Activated CD8-positive, alpha-beta T cell treated with anti-CD3 and anti-CD28 coated beads, Interleukin-2, amount 10 ng/mL, durations not matched to agents 7 days and 5 days (primary cell): ENCODE data around the gene RNF208. TPM values are rescaled to one million over a fixed set of nuclear protein-coding genes. Genes with fewer than 3 reads are reported as not detected.
A peak's percentile ranks its signal among the peaks of the same experiment; 100 is the strongest.

Experiments
- ATAC-seq: fragments of 150-1000 bp; cut with Tn5 transposase; one replicate; pipeline ENCODE4 v1.10.0; 2021; ENCODE audit warnings: moderate library complexity
- CTCF ChIA-PET: fragments of 350-600 bp; sonication (Branson Sonifier 250); formaldehyde crosslinking; loops from one replicate; lab custom pipeline; 2021; ENCODE audit warnings: antibody characterized with exemption; lab: Charles Lee
- POLR2A ChIA-PET: fragments of 350-600 bp; sonication (Branson Sonifier 250); formaldehyde crosslinking; loops from one replicate; lab custom pipeline; 2021; ENCODE audit warnings: antibody characterized with exemption; lab: Charles Lee
- DNase-seq: peaks from one replicate; pipeline ENCODE4 v3.0.0-alpha.2; 2020
- H3K27ac Mint-ChIP-seq: one replicate; pipeline ENCODE4 v1.8.0; 2021; ENCODE audit warnings: mild to moderate bottlenecking, mixed read lengths
- H3K27me3 Mint-ChIP-seq: one replicate; pipeline ENCODE4 v1.8.0; 2021; ENCODE audit warnings: low read depth, mixed read lengths
- H3K36me3 Mint-ChIP-seq: one replicate; pipeline ENCODE4 v1.8.0; 2021; ENCODE audit warnings: low read depth, mixed read lengths
- H3K4me1 Mint-ChIP-seq: one replicate; pipeline ENCODE4 v1.8.0; 2021; ENCODE audit warnings: low read depth, mixed read lengths
- H3K4me3 Mint-ChIP-seq: one replicate; pipeline ENCODE4 v1.8.0; 2021; ENCODE audit warnings: mild to moderate bottlenecking, mixed read lengths
- H3K9me3 Mint-ChIP-seq: one replicate; pipeline ENCODE4 v1.8.0; 2022; ENCODE audit warnings: mixed read lengths; ENCODE audit not compliant: insufficient read depth
- total RNA-seq, 2 experiments: library from RNA; stranded (reverse); gene quantifications; one replicate each; pipeline ENCODE4 v1.2.3, GENCODE V29; 2021

RNF208 gene
- total RNA-seq, 2 experiments from 2014 or later: 3.6 to 4.5 TPM

DNA sequence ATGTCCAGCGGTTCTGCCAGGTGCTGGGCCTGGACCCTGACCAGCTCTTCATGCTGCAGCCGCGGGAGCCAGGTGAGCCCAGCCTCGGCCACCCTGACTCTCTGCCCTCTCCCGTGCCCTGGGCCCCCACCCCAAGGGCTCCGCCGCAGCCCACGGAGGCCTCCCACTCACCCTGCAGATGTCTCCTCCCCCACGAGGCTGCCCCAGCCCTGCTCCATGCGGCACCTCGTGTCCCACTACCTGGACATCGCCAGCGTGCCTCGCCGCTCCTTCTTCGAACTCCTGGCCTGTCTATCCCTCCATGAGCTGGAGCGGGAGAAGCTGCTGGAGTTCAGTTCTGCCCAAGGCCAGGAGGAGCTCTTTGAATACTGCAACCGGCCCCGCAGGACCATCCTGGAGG lies 7.4 kb downstream of the RNF208 start:
- Mint-ChIP-seq H3K9me3 (no peaks in the 10 kb centered on the region), H3K27me3 (no peaks in the 10 kb centered on the region), H3K27ac (no peak overlapping the region), H3K4me3 (no peak overlapping the region), H3K36me3 (peaks cover 6% of the 10 kb centered on the region), H3K4me1 (no peaks in the 10 kb centered on the region)
- DNase-seq: no peak
- CTCF ChIA-PET: no interaction called here
- POLR2A ChIA-PET: interaction anchor here (1.2 kb wide), 1 partner anchor 26 kb away, joined by 3 read pairs; no protein-coding TSS in a partner anchor
- no peak for ATAC-seq

DNA sequence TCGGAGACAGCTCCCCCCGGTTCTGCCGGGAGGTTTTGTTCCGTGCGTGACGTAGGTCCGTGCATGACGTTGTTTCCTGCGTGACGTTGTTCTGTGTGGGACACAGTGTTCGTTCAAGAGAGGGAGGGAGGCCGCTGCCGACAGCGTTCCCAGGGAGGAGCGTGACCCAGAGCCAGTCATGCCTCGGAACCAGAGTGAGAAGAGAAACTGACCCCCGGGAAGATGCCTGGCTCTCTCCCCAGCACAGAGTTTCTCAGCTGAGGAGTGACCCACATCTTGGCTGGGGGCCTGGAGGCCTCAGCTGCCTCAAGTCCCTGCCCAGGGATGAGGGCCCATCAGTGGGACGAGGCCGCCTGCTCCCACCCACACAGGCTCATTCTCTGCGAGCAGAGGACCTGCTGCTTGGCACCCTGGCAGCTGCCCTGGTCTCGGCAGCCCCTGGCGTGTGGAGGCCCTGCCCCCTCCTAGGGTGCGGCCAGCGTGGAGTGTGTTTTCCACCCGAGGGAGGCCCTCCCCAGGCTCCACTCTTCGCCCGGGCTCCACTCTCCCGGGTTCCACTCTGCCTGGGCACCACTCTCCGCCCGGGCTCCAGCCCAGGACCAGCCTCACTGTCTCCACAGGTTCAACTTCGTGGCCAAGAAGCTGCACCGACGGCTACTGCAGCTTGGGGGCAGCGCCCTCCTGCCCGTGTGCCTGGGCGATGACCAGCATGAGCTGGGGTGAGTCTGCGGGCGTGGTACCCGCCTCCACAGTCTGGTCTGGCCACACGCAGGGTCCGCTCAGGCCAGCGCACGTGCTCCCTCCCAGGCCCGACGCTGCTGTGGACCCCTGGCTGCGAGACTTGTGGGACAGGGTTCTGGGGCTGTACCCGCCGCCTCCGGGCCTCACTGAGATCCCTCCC lies 8.6 kb downstream of the RNF208 start:
- ATAC-seq (no peak), DNase-seq (no peak)
- H3K27me3 Mint-ChIP-seq: no peaks in the 10 kb centered on the region
- H3K4me3 Mint-ChIP-seq: no peak overlapping the region
- POLR2A ChIA-PET: interaction anchor here (0.9 kb wide), 1 partner anchor 98 kb away, joined by 3 read pairs; no protein-coding TSS in a partner anchor
- H3K36me3 Mint-ChIP-seq: peaks cover 15% of the 10 kb centered on the region
- H3K4me1 Mint-ChIP-seq: peaks cover 3% of the 10 kb centered on the region
- no peaks in the 10 kb centered on the region for H3K9me3 Mint-ChIP-seq
- CTCF ChIA-PET: no interaction called here
- H3K27ac Mint-ChIP-seq: no peak overlapping the region

DNA sequence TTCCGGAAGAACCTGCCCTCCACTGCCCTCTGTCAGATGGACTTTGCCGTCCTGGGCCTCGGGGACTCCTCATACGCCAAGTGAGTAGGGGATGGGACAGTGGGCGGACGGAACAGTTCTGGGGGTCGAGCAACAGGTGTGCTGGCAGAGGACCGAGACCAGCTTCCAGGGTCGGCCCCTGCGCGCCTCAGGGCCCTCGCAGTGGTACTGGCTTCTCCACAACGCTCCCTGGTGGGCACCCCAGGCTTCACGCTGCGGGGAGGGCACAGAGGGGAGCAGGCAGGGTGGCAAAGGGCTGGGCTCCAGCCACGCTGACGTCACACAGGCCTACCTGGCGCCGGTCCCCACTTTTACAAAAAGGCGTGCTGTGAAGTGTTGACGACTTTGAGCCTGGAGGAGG lies 9.5 kb downstream of the RNF208 start:
- no peak overlapping the region for H3K27ac Mint-ChIP-seq
- no peak overlapping the region for H3K4me3 Mint-ChIP-seq
- POLR2A ChIA-PET: no interaction called here
- peaks cover 18% of the 10 kb centered on the region for H3K36me3 Mint-ChIP-seq
- CTCF ChIA-PET: no interaction called here
- H3K27me3 Mint-ChIP-seq: no peaks in the 10 kb centered on the region
- no peaks in the 10 kb centered on the region for H3K9me3 Mint-ChIP-seq
- no peak for ATAC-seq
- DNase-seq: no peak
- H3K4me1 Mint-ChIP-seq: peaks cover 6% of the 10 kb centered on the region

DNA sequence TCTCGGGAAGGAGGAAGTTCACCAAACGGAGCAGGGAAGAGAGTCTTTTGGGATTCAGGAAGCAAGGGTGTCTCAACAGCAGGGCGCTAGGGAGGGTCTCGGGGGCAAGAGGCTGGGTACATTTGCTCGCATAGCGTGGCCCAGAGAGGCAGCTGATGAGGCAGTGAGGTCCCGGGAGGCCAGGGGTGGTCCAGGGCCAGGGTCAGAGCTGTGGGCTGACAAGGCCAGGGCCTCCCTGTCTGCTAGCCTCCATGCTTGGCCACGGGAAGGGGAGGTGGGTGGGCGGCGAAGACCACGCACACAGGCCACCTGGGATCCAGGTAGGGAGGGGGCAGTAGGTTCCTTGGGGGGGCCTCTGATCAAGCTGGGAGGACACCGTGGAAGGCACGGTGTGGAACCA lies 10.5 kb downstream of the RNF208 start:
- peaks cover 16% of the 10 kb centered on the region for H3K4me1 Mint-ChIP-seq
- ChIA-PET CTCF (no interaction called here), POLR2A (no interaction called here)
- H3K9me3 Mint-ChIP-seq: no peaks in the 10 kb centered on the region
- H3K4me3 Mint-ChIP-seq: no peak overlapping the region
- ATAC-seq (no peak), DNase-seq (no peak)
- peaks cover 27% of the 10 kb centered on the region for H3K36me3 Mint-ChIP-seq
- no peak overlapping the region for H3K27ac Mint-ChIP-seq
- no peaks in the 10 kb centered on the region for H3K27me3 Mint-ChIP-seq

DNA sequence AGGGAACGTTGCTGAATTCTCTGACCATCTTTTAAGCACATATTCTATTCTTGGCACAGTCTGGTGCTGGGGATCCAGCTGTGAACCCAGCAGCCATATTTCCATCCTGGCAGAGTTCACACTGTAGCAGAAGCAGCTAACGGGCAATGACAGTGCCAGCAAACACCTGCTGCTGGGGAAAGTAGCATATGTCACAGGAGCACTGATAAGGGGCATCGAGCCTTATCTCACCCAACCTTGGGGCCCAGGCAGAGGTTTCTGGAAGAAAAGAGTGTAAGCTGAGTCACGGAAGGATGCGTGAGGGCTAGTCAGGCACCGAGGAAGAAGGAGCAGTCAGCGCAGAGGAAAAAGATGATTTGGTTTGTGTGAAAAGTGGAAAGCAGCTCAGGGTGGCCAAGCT lies 15.4 kb downstream of the RNF208 start:
- ChIA-PET POLR2A (interaction anchor here (0.8 to 2.6 kb wide), 4 partner anchors 16 to 76 kb away, joined by 3 to 12 read pairs (median 6); partner anchors contain the start of gene RNF208), CTCF (interaction anchor here (1.4 to 1.6 kb wide), 2 partner anchors 30 to 171 kb away, joined by 3 to 5 read pairs; no protein-coding TSS in a partner anchor)
- Mint-ChIP-seq H3K4me3 (peak overlapping the region; percentile 94), H3K27me3 (no peaks in the 10 kb centered on the region), H3K36me3 (peaks cover 37% of the 10 kb centered on the region), H3K9me3 (no peaks in the 10 kb centered on the region), H3K27ac (peak overlapping the region; percentile 97), H3K4me1 (peaks cover 44% of the 10 kb centered on the region)
- no peak for DNase-seq
- no peak for ATAC-seq

DNA sequence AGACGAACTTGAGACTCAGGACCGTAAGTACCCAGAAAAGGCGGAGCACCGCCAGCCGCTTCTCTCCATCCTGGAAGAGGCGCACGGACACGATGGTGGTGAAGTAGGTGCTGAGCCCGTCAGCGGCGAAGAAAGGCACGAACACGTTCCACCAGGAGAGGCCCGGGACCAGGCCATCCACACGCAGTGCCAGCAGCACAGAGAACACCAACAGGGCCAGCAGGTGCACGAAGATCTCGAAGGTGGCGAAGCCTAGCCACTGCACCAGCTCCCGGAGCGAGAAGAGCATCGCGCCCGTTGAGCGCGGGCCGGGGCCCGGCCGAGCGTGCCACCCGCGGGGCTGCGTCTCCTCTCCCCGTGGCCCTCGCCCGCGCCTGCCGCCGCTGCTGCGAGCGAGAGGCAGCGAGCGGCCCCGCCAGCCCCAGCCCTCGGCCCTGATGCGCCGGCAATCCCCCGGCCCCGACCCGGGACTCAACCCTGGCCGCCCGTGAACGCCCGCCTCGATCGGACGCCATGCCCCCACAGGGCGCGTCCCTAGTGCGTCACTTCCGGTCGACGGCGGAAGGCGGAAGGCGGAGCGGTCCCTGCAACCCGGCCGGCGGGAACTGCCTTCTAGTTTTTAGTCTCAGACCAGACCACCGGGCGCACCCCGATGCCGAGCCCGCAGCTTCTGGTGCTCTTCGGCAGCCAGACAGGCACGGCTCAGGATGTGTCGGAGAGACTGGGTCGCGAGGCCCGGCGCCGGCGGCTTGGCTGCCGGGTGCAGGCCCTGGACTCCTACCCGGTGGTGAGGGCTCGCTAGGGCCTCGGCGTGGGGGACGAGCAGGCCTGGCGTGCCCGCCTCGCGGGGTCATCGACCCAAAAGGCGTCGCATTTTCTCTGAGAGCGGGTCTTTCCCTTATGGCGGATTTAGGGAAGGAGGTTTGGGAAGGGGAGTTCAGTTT lies 16.6 kb downstream of the RNF208 start, which contains the start of the genes NDOR1 and TMEM203:
NDOR1 (plus strand) TSS at position 575 of the 944 bp plus-strand sequence; CDS start at position 653, 78 bp downstream.
TMEM203 (minus strand) TSS at position 523 of the 944 bp plus-strand sequence; CDS start at position 289, 234 bp downstream.
- Mint-ChIP-seq H3K27me3 (no peaks in the 10 kb centered on the region), H3K9me3 (no peaks in the 10 kb centered on the region), H3K4me3 (peak within 1 kb of the TSS; percentile 94), H3K27ac (peak within 1 kb of the TSS; percentile 97), H3K36me3 (peaks cover 33% of the 10 kb centered on the region), H3K4me1 (peaks cover 51% of the 10 kb centered on the region)
- peak; percentile 57 for ATAC-seq
- ChIA-PET POLR2A (interaction anchor here (0.7 to 2.6 kb wide), 10 partner anchors 10 to 110 kb away, joined by 4 to 12 read pairs (median 4); partner anchors contain the start of genes RNF208 and SSNA1), CTCF (interaction anchor here (0.9 to 1.8 kb wide), 7 partner anchors 17 to 303 kb away, joined by 3 to 7 read pairs (median 4); partner anchors contain the start of gene SSNA1)
- DNase-seq: peak; percentile 96

DNA sequence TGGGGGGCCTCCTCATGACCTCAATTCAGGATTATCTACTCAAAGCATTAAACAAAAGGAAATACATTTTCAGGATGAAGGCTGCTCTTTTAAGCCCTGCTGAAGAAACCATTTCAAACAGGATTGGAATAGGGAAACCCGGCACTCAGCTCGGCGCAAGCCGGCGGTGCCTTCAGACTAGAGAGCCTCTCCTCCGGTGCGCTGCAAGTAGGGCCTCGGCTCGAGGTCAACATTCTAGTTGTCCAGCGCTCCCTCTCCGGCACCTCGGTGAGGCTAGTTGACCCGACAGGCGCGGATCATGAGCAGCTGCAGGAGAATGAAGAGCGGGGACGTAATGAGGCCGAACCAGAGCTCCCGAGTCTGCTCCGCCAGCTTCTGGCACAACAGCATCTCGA lies 17.3 kb downstream of the RNF208 start:
- ATAC-seq: no peak
- CTCF ChIA-PET: interaction anchor here (0.9 to 1.8 kb wide), 7 partner anchors 16 to 302 kb away, joined by 3 to 7 read pairs (median 3); partner anchors contain the start of gene SSNA1
- DNase-seq: no peak
- peaks cover 31% of the 10 kb centered on the region for H3K36me3 Mint-ChIP-seq
- no peaks in the 10 kb centered on the region for H3K27me3 Mint-ChIP-seq
- H3K4me1 Mint-ChIP-seq: peaks cover 51% of the 10 kb centered on the region
- H3K4me3 Mint-ChIP-seq: peak overlapping the region; percentile 94
- H3K27ac Mint-ChIP-seq: peak overlapping the region; percentile 97
- POLR2A ChIA-PET: interaction anchor here (0.6 to 2.6 kb wide), 9 partner anchors 9 to 109 kb away, joined by 3 to 12 read pairs (median 4); partner anchors contain the start of genes RNF208 and SSNA1
- no peaks in the 10 kb centered on the region for H3K9me3 Mint-ChIP-seq

DNA sequence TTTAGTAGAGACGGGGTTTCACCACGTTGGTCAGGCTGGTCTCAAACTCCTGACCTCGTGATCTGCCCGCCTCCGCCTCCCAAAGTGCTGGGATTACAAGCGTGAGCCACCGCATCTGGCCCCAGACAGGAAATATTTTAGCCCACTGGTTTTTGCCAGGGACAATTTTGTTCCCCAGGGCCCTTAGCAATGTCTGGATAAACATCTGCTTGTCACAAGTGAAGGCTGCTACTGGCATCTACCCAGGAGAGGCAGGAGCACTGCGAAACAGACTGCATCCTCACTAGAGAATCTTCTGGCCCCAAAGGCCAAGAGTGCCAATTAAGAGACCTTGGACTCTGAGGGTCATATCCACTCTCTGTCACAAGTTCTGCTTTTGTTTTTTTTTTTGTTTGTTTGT lies 19.1 kb downstream of the RNF208 start:
- POLR2A ChIA-PET: interaction anchor here (1.0 kb wide), 1 partner anchor 14 kb away, joined by 3 read pairs; the partner anchor contains the start of genes ANAPC2 and SSNA1
- DNase-seq: no peak
- H3K9me3 Mint-ChIP-seq: no peaks in the 10 kb centered on the region
- no peak overlapping the region for H3K27ac Mint-ChIP-seq
- H3K36me3 Mint-ChIP-seq: peaks cover 20% of the 10 kb centered on the region
- no peak overlapping the region for H3K4me3 Mint-ChIP-seq
- peaks cover 57% of the 10 kb centered on the region for H3K4me1 Mint-ChIP-seq
- H3K27me3 Mint-ChIP-seq: no peaks in the 10 kb centered on the region
- CTCF ChIA-PET: interaction anchor here (0.9 to 1.1 kb wide), 2 partner anchors 24 to 34 kb away, joined by 3 read pairs; partner anchors contain the start of gene RNF224
- no peak for ATAC-seq

DNA sequence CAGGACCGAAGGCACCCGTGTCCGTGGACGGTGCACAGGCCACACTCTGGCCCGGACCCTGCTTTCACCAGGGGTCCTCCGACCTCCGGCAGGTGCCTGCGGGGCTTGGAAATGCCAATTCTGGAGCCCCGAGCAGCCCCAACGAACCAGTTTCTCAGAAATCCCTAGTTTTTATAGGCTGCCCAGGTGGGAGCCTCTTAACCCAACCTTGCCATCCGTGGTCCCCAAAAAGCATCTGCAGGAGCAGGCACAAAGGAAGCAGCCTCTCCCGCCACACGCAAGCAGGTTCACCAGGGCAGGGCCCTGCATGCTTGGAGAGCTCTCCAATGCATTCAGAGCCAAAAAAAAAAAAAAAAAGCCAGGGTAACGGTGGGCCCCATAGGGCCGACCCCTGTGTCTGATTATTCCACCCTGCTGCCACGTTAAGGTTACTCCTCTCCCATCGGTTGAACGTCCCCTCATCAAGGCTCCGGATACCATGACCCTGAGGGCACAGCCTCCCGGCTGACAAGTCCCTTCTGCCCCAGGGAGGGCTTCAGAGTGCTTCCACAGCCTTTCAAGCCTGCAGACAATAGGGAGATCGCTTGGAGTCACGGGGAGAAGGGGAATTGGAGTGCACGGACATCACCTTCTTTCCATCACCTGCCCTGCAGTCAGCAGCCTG lies 20.7 kb downstream of the RNF208 start:
- Mint-ChIP-seq H3K4me1 (peaks cover 43% of the 10 kb centered on the region), H3K27ac (peak overlapping the region; percentile 86), H3K27me3 (no peaks in the 10 kb centered on the region), H3K9me3 (no peaks in the 10 kb centered on the region), H3K4me3 (peak overlapping the region; percentile 86), H3K36me3 (peaks cover 8% of the 10 kb centered on the region)
- CTCF ChIA-PET: interaction anchor here (0.6 to 1.9 kb wide), 8 partner anchors 9 to 133 kb away, joined by 3 to 13 read pairs (median 4); partner anchors contain the start of genes ANAPC2 and SSNA1
- POLR2A ChIA-PET: interaction anchor here (0.6 to 1.9 kb wide), 9 partner anchors 13 to 394 kb away, joined by 3 to 20 read pairs (median 4); partner anchors contain the start of genes ANAPC2, NELFB, SSNA1 and TUBB4B
- ATAC-seq: no peak
- DNase-seq: no peak
